ENCODE measurements around the gene ELAVL1.
"Not testable (repeated sequence)": the region's sequence is repeated elsewhere in the genome, so short reads cannot be mapped to it uniquely, and the experiment has no call there.

The ELAVL1 gene

GRCh38 chr19:7971553-7972520 lies 33.6 kb downstream of the ELAVL1 start:
- in situ Hi-C loops (cut with MboI; ENCODE audit: low sequenced_read_pairs): no loop called here

- in situ Hi-C loops (cut with MboI; ENCODE audit: low sequenced_read_pairs): no loop called here
Measured at GRCh38 chr19:7970716-7971448, 34.6 kb downstream of the ELAVL1 start.

- in situ Hi-C loops (cut with MboI; ENCODE audit: low sequenced_read_pairs): no loop called here
Measured at GRCh38 chr19:7969555-7969939, 35.9 kb downstream of the ELAVL1 start.

GRCh38 chr19:7968796-7969554 lies 36.5 kb downstream of the ELAVL1 start:
- in situ Hi-C loops (cut with MboI; ENCODE audit: low sequenced_read_pairs): no loop called here

- in situ Hi-C loops (cut with MboI; ENCODE audit: low sequenced_read_pairs): no loop called here
Measured at GRCh38 chr19:7968008-7968795, 37.2 kb downstream of the ELAVL1 start.

GRCh38 chr19:7965921-7966665 lies 39.3 kb downstream of the ELAVL1 start:
- in situ Hi-C loops (cut with MboI; ENCODE audit: low sequenced_read_pairs): no loop called here

- in situ Hi-C loops (cut with MboI; ENCODE audit: low sequenced_read_pairs): no loop called here
Measured at GRCh38 chr19:7965259-7965841, 40.1 kb downstream of the ELAVL1 start.

GRCh38 chr19:7963566-7963965 lies 41.9 kb downstream of the ELAVL1 start:
- in situ Hi-C loops (cut with MboI; ENCODE audit: low sequenced_read_pairs): no loop called here

GRCh38 chr19:7962644-7963268 lies 42.7 kb downstream of the ELAVL1 start:
- in situ Hi-C loops (cut with MboI; ENCODE audit: low sequenced_read_pairs): no loop called here

GRCh38 chr19:7961920-7962626 lies 43.4 kb downstream of the ELAVL1 start:
- in situ Hi-C loops (cut with MboI; ENCODE audit: low sequenced_read_pairs): no loop called here

- in situ Hi-C loops (cut with MboI; ENCODE audit: low sequenced_read_pairs): not testable (repeated sequence)
Measured at GRCh38 chr19:7961082-7961481, 44.4 kb downstream of the ELAVL1 start.

GRCh38 chr19:7959211-7959610 lies 46.2 kb downstream of the ELAVL1 start:
- in situ Hi-C loops (cut with MboI; ENCODE audit: low sequenced_read_pairs): no loop called here

GRCh38 chr19:7955696-7956095 lies 49.7 kb downstream of the ELAVL1 start:
- in situ Hi-C loops (cut with MboI; ENCODE audit: low sequenced_read_pairs): no loop called here

- in situ Hi-C loops (cut with MboI; ENCODE audit: low sequenced_read_pairs): no loop called here
Measured at GRCh38 chr19:7953576-7953975, 51.9 kb downstream of the ELAVL1 start.

- in situ Hi-C loops (cut with MboI; ENCODE audit: low sequenced_read_pairs): no loop called here
Measured at GRCh38 chr19:7953060-7953459, 52.4 kb downstream of the ELAVL1 start.

GRCh38 chr19:7947939-7948338 lies 57.5 kb downstream of the ELAVL1 start:
- in situ Hi-C loops (cut with MboI; ENCODE audit: low sequenced_read_pairs): no loop called here

- in situ Hi-C loops (cut with MboI; ENCODE audit: low sequenced_read_pairs): no loop called here
Measured at GRCh38 chr19:7944177-7944761, 61.2 kb downstream of the ELAVL1 start.
